Tibial artery (tissue), 4 donors: Measurements from ENCODE around the gene ROR2.

Source experiments
- DNase-seq, 2 donors: peaks; one replicate each; pipeline ENCODE4 v3.0.0-alpha.2; 2019
- H3K27ac ChIP-seq, 2 donors: fragments of 200-600 bp; sonication (generic) in 1 of 2; 1 replicate in 1 of 2; 2 replicates in 1 of 2; pipeline ENCODE4 v1.5.1; 2018 to 2019; ENCODE audit warnings: mild to moderate bottlenecking in 1 of 2
- H3K27me3 ChIP-seq, 2 donors: fragments of 200-600 bp; sonication (generic) in 1 of 2; one replicate each; pipeline versions ENCODE4 v1.5.1 to v1.6.0; 2016 to 2019
- H3K36me3 ChIP-seq, 3 donors: fragments of 200-600 bp; sonication (generic) in 2 of 3; one replicate each; pipeline ENCODE4 v1.5.1; 2016 to 2019; ENCODE audit warnings: mild to moderate bottlenecking in 2 of 3
- H3K4me1 ChIP-seq, 4 donors: fragments of 200-600 bp; sonication (generic) in 2 of 4; 1 replicate in 3 of 4; 2 replicates in 1 of 4; pipeline ENCODE4 v1.5.1; 2016 to 2019
- H3K4me3 ChIP-seq, 2 donors: fragments of 200-600 bp; sonication (generic) in 1 of 2; 1 replicate in 1 of 2; 2 replicates in 1 of 2; pipeline ENCODE4 v1.5.1; 2018 to 2019; ENCODE audit warnings: mild to moderate bottlenecking in 2 of 2
- H3K9me3 ChIP-seq, 3 donors: fragments of 200-600 bp; sonication (generic) in 1 of 3; one replicate each; pipeline ENCODE4 v1.5.1; 2016 to 2019
- CTCF ChIP-seq, 2 experiments: fragments of 200-600 bp in 1 of 2; fragments of 450-650 bp in 1 of 2; IDR thresholded peaks; one replicate each; pipeline ENCODE4 v1.5.1; 2017 to 2019; ENCODE audit warnings: antibody characterized with exemption in 2 of 2, mild to moderate bottlenecking in 1 of 2, moderate library complexity in 1 of 2
- intact Hi-C: fragments of 100-400 bp; cut with DNase I; formaldehyde crosslinking; loops from one replicate; pipeline ENCODE4 v1.15.0; 2023; ENCODE audit warnings: low total_unique reads

Gene ROR2

GRCh38 chr9:91840469-91840868 lies 109.6 kb downstream of the ROR2 start:
- Histone ChIP-seq H3K4me1 (peaks cover 0 to 29% (median 13%) of the 10 kb centered on the region in 4 donors), H3K9me3 (no peaks in the 10 kb centered on the region), H3K36me3 (no peaks in the 10 kb centered on the region), H3K4me3 (no peak overlapping the region), H3K27ac (no peak overlapping the region), H3K27me3 (peaks cover 0 to 2% of the 10 kb centered on the region in 2 donors)
- TF ChIP-seq CTCF (IDR thresholded peaks at IDR 0.05) = no peak
- intact Hi-C loops = loop anchor here (10.0 kb wide), 1 partner anchor 786 kb away; no protein-coding TSS in a partner anchor
- DNase-seq = no peak

- H3K27me3 ChIP-seq = peaks cover 0 to 5% of the 10 kb centered on the region in 2 donors
- H3K36me3 ChIP-seq = no peaks in the 10 kb centered on the region
- no peak for TF ChIP-seq CTCF (IDR thresholded peaks at IDR 0.05)
- intact Hi-C loops = loop anchor here (10.0 kb wide), 1 partner anchor 785 kb away; no protein-coding TSS in a partner anchor
- no peak overlapping the region for H3K27ac ChIP-seq
- H3K4me1 ChIP-seq = peaks cover 0 to 29% (median 13%) of the 10 kb centered on the region in 4 donors
- no peaks in the 10 kb centered on the region for H3K9me3 ChIP-seq
- no peak for DNase-seq
- H3K4me3 ChIP-seq = no peak overlapping the region
These were observed 110.0 kb downstream of the ROR2 start for GRCh38 chr9:91839926-91840465.

GRCh38 chr9:91837981-91838731 lies 111.9 kb downstream of the ROR2 start:
- no peaks in the 10 kb centered on the region for H3K36me3 ChIP-seq
- peak; percentile 41 to 66 for DNase-seq

GRCh38 chr9:91836515-91836914 lies 113.5 kb downstream of the ROR2 start:
- DNase-seq = peak in 1 of 2 donors; percentile 59
- intact Hi-C loops = no loop called here
- Histone ChIP-seq H3K4me3 (no peak overlapping the region), H3K27me3 (peaks cover 0 to 7% of the 10 kb centered on the region in 2 donors), H3K27ac (no peak overlapping the region), H3K4me1 (peaks cover 0 to 10% (median 0%) of the 10 kb centered on the region in 4 donors), H3K36me3 (no peaks in the 10 kb centered on the region), H3K9me3 (no peaks in the 10 kb centered on the region)
- no peak for TF ChIP-seq CTCF (IDR thresholded peaks at IDR 0.05)

More at GRCh38 chr9:91837981-91838731, 111.9 kb downstream of the ROR2 start:
- peaks cover 0 to 13% (median 2%) of the 10 kb centered on the region in 4 donors for H3K4me1 ChIP-seq
- peaks cover 0 to 7% of the 10 kb centered on the region in 2 donors for H3K27me3 ChIP-seq
- H3K27ac ChIP-seq = peak overlapping the region in 1 of 2 donors; percentile 39
- intact Hi-C loops = no loop called here
- TF ChIP-seq CTCF (IDR thresholded peaks at IDR 0.05) = no peak
- H3K4me3 ChIP-seq = peak overlapping the region; percentile 28 to 29
- H3K9me3 ChIP-seq = no peaks in the 10 kb centered on the region

GRCh38 chr9:91835632-91836031 lies 114.4 kb downstream of the ROR2 start:
- Histone ChIP-seq H3K4me3 (no peak overlapping the region), H3K9me3 (no peaks in the 10 kb centered on the region), H3K36me3 (no peaks in the 10 kb centered on the region), H3K27ac (no peak overlapping the region), H3K27me3 (peaks cover 0 to 7% of the 10 kb centered on the region in 2 donors), H3K4me1 (peaks cover 0 to 10% (median 0%) of the 10 kb centered on the region in 4 donors)
- DNase-seq = peak in 1 of 2 donors; percentile 28
- TF ChIP-seq CTCF (IDR thresholded peaks at IDR 0.05) = no peak
- intact Hi-C loops = no loop called here
